Dedifferentiated amniotic fluid mesenchymal stem cell (primary cell): ENCODE measurements around the gene OR14K1.
"Not testable (repeated sequence)": the region's sequence is repeated elsewhere in the genome, so short reads cannot be mapped to it uniquely, and the experiment has no call there.

Experiments used
- DNase-seq: peaks from one replicate; pipeline ENCODE4 v3.0.0-alpha.2; 2016; ENCODE audit errors: extremely low spot score

Gene OR14K1, protein sequence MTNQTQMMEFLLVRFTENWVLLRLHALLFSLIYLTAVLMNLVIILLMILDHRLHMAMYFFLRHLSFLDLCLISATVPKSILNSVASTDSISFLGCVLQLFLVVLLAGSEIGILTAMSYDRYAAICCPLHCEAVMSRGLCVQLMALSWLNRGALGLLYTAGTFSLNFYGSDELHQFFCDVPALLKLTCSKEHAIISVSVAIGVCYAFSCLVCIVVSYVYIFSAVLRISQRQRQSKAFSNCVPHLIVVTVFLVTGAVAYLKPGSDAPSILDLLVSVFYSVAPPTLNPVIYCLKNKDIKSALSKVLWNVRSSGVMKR

DNA sequence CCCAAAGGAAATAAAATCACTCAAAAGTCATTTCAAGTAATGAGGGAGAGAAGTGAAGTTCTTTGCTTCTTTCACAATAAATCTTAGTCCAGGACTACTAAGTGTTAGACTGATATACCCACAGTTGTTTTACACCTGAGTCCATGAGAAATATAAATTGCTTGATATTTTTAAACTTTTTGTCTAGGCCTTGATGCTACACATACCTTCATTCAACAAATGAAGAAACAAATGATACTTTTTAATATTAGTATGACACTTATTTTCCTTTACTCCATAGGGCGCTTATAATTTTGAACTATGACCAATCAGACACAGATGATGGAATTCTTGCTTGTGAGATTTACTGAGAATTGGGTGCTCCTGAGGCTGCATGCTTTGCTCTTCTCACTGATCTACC, at the start of gene OR14K1:
Gene OR14K1, plus strand, starts transcription at position 301 of the 400 bp plus-strand sequence. Its CDS starts 0 bp downstream, at position 301.
- no peak for DNase-seq

DNA sequence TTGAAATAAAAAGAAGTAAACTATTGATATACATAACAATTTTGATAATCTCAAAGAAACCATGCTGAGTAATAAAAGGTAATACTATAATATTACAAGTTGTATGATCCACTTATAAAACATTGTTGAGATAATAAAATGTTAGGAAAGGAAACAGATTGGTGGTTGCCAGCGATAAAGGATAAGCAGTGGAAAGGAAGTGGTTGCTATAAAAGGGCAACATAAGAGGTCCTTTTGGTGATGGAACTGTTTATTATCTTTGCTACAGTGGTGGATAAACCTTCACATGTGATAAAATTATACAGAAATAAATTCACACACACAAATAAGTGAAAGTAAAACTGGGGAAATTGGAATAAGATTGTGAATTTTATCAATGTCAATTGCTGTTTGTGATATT, 37.1 kb upstream of the OR14K1 start:
- no peak for DNase-seq

DNA sequence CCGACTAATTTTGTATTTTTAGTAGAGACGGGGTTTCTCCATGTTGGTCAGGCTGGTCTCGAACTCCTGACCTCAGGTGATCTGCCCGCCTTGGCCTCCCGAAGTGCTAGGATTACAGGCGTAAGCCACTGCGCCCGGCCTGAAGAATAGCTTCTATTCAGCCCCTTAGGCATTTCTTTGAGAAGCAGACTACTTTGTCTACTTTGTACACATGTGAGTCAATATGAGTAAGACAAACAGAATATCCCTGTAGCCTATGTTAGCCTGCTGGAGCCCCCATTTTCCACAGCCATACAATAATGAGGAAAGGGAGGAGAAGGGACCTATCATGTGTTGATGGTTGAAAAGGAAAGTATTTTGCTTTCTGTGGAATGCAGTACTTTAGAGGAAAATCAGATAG, 27.7 kb upstream of the OR14K1 start:
- DNase-seq, result not testable (repeated sequence)

DNA sequence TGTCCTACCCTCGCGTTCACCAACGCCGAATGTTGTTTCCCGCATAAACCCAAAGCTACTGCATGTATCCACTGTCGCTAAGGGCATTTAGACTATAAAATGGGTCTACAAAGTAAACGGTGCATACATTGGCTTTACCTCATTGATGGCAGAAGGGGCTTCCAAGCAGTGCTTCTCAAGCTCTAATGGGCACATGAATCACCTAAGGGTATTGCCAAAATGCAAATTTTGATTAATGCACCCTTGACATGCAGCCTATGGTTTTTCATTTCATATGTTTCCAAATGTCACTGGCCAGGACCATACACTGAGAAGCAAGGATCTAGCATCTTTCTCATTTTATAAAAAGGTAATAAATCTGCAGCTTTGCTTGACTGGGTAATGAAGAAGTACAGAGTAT, 24.7 kb upstream of the OR14K1 start:
- no peak for DNase-seq

DNA sequence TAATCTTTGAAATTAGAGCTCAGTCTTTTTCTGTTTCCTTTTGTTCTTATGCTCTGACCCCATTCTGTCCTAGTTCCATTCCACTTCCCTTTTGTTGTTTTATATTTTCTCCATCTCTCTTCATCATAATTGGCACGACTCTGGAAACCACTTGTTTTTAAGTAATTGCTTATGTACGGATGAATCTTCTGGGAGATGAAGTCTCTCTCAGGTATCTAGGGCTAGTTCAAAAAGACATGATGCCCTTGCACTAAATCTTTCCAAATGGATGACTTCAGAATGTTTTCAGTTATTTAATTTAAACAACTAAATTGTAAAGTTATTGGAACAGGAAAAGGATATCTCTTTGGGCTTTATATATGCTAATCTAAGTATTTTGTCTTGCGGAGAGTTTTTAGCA, 21.9 kb upstream of the OR14K1 start, which contains the start of gene OR6F1:
Gene OR6F1, minus strand, starts transcription at position 101 of the 400 bp plus-strand sequence. CDS start 3,891 bp downstream, outside the sequence.
- DNase-seq, result no peak

DNA sequence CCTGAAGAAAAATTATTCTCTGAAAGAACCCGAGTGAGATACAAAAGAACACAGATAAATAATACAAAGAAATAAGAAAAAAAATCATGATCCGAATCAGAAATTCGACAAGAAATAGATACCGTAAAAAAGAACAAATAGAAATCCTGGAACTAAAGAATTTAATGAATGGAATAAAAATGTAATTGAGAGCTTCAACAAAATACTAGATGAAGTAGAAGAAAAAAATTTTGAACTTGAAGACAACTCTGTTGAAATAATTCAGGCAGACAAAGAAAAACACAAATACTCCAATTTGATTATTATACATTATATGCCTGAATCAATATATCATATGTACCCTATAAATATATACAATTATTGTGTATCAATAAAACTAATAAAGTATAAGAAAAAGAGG, 17.2 kb upstream of the OR14K1 start:
- DNase-seq, result no peak

DNA sequence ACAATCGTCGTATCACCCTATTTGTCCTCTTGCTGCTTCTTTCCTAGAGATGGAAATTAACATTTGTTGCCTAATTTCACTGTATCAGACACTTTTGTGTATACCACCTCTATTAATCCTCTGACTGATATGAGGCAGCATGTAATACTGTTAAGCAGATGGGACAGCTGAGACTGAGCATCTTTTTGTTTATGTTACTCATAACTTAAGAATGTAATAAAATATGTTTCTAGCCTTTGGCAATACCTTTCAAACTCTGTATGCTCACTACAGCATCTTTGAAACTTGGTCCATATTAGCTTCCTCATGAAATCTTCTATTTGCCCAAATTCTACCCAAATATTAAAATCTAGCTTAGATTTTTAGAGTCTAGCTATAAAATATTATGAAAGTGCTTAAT, 2.3 kb downstream of the OR14K1 start:
- no peak for DNase-seq

DNA sequence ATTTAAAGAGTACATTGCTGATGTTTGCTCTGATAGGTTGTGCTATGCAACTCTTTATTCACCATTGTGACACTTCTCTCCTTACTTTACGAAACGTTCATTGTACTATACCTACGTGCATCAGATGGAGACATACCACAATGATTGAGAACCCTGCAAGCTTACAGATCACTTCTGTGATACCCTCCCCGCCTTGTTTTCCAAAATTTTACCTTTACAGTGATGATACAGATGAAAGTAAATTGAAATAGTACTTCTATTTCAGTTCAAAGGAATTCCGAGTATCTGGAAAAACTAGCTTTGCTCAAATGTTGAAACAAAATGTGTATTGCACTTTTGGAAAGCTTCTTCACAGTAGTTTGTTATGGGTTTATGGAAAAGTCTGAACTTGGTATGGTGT, 3.3 kb downstream of the OR14K1 start:
- no peak for DNase-seq

DNA sequence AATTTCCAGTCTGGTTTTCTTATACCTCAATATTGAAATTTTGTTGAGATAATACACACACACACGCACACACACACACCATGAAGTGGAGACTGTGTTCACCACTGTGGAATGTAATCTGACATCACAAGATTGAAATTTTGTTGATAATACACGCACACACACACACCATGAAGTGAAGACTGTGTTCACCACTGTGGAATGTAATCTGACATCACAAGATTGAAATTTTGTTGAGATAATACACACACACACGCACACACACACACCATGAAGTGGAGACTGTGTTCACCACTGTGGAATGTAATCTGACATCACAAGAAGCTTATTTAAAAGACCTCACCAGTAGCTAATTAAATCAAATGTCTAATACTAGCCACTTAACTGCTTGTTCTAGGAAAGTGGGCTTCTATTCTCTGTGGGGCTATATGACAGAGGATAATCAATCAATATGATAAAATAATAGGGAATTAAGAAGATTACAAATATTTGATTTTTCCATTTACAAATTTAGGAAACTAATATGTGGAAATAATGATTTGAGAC, 3.9 kb downstream of the OR14K1 start:
- DNase-seq, result not testable (repeated sequence)

DNA sequence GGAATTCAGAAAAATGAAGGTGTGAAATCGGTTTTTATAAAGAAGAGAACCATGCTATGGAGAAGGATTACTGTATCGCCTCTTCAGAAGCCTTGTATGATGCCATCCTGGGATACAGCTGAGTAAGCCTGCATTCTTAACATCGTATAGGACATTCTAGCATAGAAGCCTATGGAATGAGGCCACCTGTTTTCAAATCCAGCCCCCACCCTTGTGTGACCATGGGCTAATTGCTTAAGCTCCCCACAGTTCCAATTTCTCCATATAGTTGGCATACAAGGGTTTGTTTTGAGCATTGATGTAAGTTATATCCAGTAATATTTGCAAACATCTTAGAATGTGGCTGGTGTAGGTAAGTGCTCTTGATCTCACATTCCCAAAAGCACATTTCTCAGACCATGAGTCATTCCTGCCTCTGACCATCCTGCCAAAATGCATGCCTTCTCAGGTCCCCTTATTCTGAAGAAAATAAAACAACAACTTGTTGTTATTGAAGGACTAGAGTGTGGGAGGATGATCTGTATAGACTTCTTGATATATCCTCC, 8.0 kb downstream of the OR14K1 start:
- DNase-seq, result no peak

DNA sequence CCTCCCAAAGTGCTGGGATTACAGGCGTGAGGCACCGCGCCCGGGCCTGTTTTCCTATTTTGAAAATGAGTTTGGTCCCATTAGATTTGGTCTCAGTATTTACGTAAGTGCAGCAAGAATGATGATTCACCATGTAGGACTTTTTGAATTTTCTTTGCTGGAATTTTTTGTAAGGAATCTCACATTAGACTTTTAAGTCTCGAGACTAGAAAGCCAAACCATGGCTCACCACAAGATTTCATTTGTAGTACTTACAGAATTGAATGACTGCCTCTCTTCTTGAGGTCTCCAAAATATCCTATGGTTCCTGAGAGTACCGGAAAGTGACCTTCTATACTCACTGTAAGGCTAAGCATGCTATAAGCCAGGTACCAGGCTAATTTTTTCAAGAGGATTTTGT, 9.2 kb downstream of the OR14K1 start:
- no peak for DNase-seq

DNA sequence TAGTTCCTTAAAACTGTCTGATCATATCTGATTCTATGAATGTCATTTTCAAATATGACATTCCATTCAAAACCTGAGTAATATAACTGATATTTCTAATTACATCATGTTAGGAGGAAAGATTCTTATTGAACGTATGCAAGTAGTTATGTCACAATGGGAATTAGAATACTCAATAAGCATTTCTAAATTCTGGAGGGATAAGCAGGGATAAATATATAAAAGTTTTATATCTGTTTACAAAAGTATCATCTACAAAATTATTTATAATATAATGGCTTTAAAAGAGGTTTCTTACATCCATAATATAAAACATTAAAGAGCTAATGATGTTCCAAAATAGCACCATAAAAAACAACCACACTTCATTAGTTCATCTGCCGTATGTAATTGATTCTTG, 9.6 kb downstream of the OR14K1 start, which contains the start of gene OR14A2:
Gene OR14A2, minus strand, starts transcription at position 101 of the 400 bp plus-strand sequence.
- no peak for DNase-seq

DNA sequence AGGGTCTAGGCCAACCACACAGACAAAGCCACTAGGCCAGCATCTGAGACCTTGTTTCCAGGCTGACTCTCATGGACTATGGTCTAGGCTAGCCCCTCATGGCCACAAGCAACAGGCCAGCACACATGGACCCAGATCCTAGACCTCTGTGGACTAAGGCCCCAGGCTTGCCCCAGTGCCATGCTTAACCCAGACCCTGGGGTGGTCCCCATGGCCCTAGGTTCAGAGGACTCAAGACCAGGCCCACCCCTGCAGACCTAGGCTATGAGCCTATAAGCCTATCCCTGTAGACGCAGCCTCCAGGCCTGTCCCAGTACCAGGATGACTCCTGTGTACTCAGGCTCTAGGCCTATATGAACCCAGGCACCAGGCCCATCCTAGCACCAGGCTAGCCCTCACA, 11.5 kb downstream of the OR14K1 start:
- DNase-seq, result no peak

DNA sequence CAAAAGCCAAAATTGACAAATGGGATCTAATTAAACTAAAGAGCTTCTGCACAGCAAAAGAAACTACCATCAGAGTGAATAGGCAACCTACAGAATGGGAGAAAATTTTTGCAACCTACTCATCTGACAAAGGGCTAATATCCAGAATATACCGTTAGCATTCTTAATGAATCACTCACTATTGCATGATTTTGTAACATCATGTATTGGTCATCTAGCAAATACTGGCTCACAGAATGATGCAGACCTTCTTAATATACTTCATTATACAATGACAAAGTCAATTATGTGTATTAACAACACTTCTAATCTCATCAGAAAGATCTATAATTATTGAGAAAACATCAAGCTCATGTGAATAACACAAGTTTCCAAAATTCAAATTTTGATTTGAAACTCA, 15.9 kb downstream of the OR14K1 start:
- DNase-seq, result not testable (repeated sequence)

DNA sequence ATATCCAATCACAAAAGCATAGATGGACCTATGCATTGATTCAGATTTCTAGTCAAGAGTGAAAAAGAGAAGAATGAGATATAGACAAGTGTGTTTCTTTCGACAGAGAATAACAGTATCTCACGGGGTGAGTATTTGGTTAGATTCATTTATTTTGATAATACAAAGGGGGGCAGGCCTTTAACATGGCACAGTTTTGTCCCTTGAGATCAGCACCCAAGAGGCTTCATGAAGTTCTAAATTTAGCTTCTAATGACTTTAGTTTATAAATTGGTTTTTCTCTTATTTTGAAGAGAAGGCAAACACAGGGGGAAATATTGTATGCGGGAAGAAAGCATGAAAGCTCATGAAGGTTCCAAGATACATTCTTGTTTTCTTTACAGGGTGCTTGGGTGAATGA, 22.0 kb downstream of the OR14K1 start, which contains the start of gene OR1C1:
Gene OR1C1, minus strand, starts transcription at position 101 of the 400 bp plus-strand sequence. CDS start 2,150 bp downstream, outside the sequence.
- no peak for DNase-seq

DNA sequence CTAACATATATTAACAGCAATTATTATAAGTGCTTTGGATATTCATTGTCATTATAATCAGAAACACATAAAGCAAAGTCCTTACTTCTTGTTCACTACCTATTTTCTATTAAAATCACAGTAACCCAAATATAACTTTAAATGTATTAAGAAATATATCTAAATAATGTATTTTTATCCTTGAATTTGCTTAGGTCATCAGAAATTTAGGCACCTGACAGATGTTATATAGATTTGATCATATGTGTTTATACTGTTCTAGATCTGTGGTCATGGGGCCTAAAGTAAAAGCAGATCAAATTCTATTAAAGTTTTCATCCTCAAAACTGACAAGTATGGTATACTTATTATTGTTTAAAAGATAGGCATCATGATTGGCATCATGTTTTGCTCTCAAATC, 31.2 kb downstream of the OR14K1 start:
- no peak for DNase-seq
